Activated T-helper 9 cell treated with anti-CD3 and anti-CD28 coated beads, Interleukin-2, amount 50 U/mL, for 16 hours (primary cell): ENCODE results near the gene RCVRN.
"Not testable (repeated sequence)": the region's sequence is repeated elsewhere in the genome, so short reads cannot be mapped to it uniquely, and the experiment has no call there.

ENCODE experiments used
- DNase-seq: peaks from one replicate; pipeline ENCODE4 v3.0.0-alpha.2; 2020; ENCODE audit warnings: low read depth

Gene RCVRN

DNA sequence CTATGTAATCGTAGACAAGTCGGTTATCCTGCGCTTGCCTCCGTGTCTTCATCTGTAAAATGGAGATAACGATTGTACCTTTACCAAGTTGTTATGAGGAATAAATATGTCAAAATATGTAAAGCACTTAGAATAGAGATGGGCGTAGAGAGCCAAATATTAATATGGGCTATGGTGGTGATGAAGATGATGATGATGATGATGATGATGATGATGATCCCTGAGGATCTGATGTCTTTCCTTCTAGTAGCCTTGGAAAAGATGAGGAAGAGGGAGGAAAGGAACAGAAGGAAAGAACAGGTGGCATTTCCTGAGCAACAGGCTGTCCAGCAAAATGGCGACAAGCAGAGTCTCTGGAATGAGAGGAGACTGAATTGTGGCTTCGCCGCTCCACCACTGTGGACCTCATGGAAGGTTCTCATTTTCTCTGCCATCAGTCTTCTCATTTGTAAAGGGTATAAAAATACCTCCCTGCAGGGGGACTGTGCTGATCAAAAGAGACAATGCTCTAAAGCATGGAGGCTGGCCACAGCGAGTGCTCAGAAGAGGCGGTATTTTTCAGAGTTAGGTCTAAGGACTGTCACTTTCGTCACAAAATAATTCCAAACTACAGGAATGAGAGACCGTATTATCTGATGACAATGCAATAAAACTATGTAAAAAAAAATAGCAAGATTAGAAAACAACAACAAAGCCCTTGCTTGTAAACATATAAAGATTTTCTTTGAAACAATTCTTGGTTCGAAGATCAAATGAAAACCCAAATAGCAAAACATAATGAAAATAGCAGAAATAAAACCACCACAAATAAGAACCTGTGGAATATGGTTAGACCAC, 17.2 kb upstream of the RCVRN start:
- no peak for DNase-seq

- DNase-seq: not testable (repeated sequence)
Measured at GRCh38 chr17:9921216-9921615, 16.1 kb upstream of the RCVRN start.

DNA sequence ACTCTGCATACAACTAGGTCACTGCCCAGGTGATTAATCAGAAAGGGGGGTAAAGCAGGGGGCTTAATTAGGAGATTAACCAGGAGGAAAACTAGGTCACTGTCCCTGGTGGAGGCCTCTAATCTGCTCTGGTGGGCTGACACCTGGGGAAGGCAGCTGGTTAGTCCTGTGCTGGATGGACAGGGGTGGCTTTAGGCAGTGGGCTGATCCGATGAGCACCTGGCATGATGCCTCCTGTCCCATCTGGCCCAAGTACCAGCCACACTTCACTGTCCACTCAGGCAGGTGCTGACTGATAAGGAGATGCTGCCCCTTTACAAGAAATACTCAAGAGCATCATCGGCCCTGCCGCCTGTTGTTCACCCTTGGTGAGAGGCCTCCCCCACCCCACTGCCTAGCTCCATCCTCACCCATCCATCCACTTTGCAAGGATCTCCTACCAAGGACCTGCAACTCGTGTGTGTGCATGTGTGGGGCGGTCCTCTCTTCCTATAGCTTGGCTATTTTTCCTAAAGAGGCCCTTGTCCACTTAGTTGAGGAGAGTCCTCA, 13.8 kb upstream of the RCVRN start:
- no peak for DNase-seq

DNA sequence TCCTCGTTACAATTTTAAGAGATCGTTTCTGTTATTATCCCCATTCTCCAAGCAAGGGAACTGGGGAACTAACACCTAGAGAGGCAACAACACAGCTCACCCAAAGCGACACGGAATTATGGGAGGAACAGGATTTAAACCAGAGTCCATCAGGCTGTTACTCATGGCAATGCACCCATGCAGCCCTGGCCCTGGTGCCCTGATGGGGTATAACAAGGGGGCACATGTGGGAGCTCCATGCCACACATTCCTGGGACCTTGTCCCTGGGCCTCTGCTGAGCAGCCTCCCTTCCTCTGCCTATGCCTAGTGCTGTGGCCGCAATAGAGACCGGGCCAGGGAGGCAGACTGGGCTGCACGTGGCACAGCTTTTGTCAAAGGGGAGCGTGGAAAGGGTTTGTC, 13.3 kb upstream of the RCVRN start:
- no peak for DNase-seq

- DNase-seq: no peak
Measured at GRCh38 chr17:9917801-9918200, 12.7 kb upstream of the RCVRN start.

DNA sequence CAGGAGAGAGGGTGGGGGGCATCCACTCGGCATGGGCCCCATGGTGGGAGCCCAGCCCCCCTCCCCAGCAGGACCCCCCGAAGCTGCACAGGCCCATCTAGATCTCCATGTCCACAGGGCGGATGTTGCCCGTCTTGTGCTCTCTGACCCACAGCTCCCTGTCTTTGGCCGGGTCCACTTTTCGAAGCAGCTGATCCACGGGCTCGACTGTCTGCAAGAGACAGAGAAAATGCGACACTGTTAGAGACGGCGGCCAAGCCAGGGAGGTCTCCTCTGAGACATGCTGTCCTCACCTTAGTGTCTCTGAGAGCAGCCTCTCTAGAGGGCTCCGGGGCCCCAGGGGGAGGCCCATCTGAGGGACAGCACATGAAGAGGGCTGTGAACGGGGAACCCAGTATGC, 12.1 kb upstream of the RCVRN start:
- no peak for DNase-seq

GRCh38 chr17:9916108-9916507, 11.0 kb upstream of the RCVRN start:
- no peak for DNase-seq

- no peak for DNase-seq
Measured at GRCh38 chr17:9913476-9913875, 8.4 kb upstream of the RCVRN start.

DNA sequence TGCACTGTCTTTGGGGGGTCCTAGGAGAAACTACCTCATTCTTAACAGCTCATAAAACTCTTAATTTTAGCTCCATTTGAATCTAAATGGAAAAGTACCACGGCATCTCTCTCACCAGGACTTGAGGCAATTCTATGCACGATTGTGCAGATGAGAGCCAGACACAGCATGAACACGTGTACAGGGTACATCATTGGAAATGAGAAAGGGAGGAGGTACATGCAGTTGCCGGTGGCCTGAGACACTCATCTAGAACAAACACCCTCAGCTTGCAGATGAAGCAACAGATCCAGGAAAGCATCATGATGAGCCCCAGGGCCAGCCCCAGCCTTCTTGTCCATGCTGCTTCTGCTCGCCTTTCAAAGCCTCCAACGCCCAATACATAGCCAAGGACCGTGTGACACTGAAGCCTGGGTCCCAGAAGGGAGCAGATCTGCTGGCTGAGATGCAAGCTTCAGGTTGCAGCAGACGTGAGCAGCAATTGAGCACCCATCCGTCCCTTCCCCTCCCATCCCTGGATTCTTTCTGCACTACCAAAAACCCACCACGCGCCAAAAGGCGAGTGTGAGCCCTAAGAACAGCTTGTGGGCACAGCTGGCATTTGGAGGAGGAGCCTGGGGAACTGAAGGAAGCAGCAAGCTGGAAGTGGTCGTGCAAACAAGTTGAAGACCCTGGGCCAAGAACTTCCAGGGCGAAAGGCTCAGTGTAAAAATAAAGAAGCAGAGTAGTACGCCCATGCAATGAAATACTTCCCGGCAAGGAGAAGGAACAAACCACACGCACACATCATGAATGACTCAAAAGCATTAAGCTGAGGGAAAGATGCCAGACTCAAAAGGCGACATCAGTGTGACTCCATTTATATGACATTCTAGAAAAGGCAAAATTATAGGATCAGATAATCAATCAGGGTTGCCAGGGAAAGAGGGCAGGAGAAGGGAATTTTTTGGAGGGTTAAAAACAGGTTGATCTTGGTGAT, 7.3 kb upstream of the RCVRN start:
- DNase-seq: no peak

DNA sequence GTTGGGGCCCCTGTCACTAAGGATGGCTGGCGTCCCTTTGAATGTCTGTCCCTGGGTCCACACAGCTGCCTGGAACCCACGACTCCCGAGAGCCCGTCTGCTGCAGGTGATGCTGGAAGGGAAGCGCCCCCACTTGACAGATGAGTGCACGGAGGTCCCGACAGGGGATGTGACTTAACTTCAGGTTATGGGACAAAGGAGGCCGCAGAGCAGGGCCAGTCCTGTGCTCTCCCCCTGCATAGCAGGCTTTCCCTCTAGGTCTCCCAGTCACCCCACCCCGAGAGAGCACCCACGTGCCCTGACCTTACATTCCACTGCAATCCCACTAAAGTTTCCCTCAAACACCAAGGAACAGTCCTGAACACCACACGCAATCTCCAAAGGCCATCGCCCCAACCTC, 6.0 kb upstream of the RCVRN start:
- DNase-seq: no peak

DNA sequence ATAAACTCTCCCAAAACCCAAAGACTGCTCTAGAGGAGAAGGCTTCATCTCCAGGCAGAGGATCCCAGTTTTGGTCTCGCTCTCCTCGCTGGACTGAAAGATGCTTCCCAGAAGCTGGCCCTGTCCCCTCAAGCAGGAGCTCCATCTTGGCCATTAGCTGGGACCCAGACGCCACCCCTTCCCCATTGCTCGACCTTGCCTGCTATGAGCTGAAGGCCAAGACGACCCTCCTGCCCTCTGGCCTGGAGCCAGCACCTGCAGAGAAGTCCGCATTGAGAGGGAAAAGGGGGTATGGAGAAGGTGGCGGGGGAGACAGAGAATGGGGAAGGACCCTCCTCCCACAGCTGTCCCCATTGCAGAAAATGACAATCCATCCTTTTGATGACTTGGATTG, 3.6 kb upstream of the RCVRN start:
- DNase-seq: no peak

DNA sequence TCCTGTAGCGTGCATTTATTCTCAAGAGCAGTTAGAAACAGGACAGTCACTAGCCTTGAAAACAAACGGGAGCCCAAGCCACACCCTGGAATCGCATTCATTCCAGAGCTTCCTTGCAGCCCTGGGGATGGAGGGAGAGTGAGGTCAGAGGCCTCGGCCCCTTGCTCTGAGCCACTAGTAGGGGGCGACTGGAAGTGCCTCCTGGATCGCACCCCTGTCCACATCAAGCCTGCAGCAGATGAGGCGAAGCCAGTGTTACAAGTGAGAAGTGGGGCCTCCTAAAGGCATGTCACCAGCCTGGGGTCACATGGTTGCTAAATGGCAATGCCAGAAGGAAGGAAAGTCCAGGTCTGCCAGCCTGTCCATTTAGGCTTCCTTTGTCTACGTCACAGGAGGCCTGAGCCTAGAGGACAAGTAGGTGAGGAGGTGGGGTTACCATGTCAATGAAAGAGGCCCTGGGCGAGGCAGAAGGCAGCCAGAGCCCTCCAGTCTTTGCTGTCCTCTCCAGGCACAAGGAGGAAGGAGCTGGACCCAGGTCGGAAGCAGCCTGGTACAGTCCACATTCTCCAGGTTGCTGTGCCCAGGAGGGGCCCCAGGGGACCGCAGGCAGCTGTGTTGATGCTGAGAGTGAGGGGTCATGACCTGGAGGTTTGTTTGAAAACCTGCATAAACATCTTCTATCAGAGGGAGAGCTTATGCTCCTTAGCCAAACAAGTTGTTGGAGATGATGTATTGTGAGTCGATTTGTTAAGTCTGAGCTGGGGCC, 3.0 kb upstream of the RCVRN start:
- DNase-seq: no peak

DNA sequence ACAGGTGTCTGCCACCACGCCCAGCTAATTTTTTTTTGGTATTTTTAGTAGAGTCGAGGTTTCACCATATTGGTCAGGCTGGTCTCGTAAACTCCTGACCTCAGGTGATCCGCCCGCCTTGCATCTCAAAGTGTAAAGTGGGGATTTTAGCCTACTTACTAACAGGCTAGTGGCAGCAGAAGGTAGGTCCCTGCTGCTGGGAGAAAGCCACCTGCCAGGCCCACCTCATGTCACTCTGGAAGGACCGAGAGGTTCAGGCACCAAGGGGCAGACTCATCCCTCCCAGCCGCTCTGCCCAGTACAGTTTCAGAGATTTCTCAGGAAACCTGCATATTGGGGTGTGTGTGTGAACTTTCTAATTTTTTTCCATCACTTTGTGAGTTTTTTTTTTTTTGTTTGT, 2.1 kb upstream of the RCVRN start:
- DNase-seq: no peak

DNA sequence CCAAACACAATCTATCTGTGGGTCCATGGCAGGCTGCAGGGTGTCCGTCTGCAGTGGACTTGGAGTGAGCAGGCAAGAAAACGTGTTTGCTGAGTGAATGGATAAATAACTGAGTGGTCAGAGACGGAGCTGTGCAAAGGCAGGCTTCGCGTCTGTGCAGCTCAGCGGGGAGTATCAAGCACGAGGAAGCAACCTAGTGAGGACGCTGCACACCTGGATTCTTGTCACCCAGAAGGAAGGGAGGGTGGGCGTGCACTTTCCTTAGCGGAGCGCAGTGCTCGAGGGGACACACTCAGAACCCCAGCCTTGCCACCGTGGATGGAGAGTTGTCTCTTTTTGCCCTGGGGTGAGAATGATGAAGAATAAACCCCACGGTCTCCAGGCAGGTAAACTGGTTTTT, 1.5 kb upstream of the RCVRN start:
- DNase-seq: no peak

DNA sequence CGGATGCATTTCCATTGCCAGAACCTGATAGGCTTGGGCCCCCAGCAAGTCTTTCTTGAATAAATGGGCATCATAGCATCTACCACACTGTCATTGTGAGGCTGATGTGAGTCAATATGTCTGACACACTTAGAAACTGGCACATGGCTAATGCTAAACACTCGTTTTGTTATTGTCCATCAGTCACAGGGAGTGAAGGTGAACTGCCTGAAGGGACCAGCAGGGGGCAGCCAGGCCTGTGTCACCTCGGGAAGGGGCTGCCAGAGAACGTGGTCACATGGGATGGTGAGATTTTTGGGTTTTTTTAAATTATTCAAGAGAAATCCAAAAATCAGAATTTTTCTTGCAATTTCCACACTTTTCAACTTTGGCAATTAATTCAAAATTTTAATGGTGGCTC, 831 bp upstream of the RCVRN start:
- no peak for DNase-seq

GRCh38 chr17:9904277-9905077, 594 bp downstream of the RCVRN start:
- DNase-seq: no peak

GRCh38 chr17:9902120-9902519, 3.0 kb downstream of the RCVRN start:
- DNase-seq: no peak

DNA sequence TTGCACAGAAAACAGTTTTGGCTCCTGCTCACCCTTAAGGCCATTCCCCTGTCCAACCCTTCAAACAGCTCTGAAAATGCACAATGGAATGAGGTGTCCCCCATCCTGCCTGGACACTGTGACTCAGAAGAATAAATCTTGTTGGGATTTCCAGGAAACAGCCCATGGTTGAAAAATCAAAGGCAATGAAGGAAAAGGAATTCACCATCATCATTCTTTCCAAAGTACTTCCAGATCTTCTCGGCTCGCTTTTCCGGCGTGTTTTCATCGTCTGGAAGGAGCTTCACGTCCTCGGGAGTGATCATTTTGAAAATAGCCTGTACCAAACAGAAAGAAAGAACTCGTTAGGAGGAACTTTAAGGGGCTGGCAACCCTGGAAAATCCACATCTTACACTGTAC, 4.3 kb downstream of the RCVRN start:
- DNase-seq: no peak

DNA sequence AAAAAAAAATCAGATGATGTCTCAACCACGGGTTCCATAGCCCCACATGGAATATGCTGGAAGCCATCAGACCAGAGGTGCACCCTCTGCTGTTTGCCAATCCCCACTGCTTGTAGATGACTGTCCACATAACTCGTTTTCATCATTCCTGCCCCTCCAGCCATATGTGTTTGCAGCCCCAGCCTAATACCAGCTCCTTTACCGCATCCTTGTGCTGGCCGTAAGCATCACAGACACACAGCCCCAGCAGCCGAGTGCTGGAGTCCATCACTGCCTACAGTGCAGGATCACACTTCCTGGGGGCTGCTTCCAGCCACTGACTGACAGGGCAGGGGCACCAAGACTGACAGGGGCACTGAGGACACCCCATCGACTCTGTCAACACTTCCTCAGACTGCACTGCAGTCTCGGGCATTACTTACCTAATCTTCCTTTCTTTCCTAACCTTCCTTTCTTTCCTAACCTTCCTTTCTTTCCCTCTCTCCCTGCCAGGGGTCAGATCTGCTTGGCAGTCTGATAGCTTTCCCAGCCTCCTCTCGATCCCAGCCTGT, 5.0 kb downstream of the RCVRN start:
- DNase-seq: no peak

DNA sequence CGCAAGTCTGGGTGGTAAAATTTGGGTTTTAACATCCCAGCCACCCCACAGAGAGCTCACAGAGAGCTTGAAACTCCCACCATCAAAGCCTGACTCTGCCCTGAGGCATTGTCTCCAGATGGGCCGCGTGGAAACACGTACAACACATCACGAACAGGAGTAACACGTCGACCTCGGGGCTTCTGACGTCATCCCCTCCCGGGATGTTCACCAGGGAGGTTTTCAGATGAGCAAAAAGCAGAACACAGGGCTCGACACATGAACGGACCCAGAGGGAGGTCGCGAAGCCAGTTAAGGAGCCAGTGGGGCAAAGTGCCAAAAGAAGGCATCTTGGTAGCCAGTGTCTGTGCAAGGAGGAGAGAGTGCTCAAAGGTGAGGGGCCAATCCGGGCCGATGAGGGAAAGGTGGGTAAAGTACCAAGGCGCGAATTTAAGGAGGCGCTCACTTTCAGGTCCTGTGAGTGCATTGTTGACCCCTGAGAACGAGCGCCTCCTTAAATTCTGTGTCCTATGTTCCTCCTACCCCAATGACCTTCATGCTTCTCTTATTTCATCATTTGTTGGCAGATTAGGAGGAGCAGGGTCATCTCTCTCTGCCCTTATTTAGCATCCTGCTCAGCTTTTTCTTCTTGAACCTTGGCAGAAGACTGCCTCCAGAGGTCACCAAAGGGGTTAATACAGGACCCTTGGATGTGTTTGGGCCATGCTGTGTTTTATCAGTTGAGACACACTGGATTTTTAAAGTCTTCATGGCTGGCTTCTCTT, 5.6 kb downstream of the RCVRN start:
- no peak for DNase-seq
